Stomach (tissue), 19 donors: ENCODE data around the gene FAM89B. TPM values are rescaled to one million over a fixed set of nuclear protein-coding genes. Genes with fewer than 3 reads are reported as not detected.
"Not testable (repeated sequence)": the region's sequence is repeated elsewhere in the genome, so short reads cannot be mapped to it uniquely, and the experiment has no call there.

Experiments
- DNase-seq, 2 donors: peaks; one replicate each; pipeline versions ENCODE4 v3.0.0 to v3.0.0-alpha.2; 2013 to 2019
- H3K27ac ChIP-seq, 5 donors: fragments of 200-600 bp in 4 of 5; sonication (generic) in 4 of 5; one replicate each; pipeline ENCODE4 v1.5.1; 2013 to 2019; ENCODE audit warnings: mild to moderate bottlenecking in 1 of 5, moderate library complexity in 1 of 5
- H3K27me3 ChIP-seq, 3 donors: fragments of 200-600 bp; sonication (generic); one replicate each; pipeline ENCODE4 v1.5.1; 2017 to 2019; ENCODE audit warnings: mixed run types in 1 of 3
- H3K36me3 ChIP-seq, 4 donors: fragments of 200-600 bp; sonication (generic); 1 replicate in 3 of 4; 2 replicates in 1 of 4; pipeline ENCODE4 v1.5.1; 2016 to 2019
- H3K4me1 ChIP-seq, 4 donors: fragments of 200-600 bp; sonication (generic); one replicate each; pipeline ENCODE4 v1.5.1; 2016 to 2019
- H3K4me3 ChIP-seq, 4 donors: fragments of 200-600 bp; sonication (generic) in 3 of 4; one replicate each; pipeline ENCODE4 v1.5.1; 2016 to 2019; ENCODE audit warnings: mild to moderate bottlenecking in 1 of 4
- H3K9me3 ChIP-seq, 4 donors: fragments of 200-600 bp; sonication (generic); one replicate each; pipeline ENCODE4 v1.5.1; 2016 to 2019
- EP300 ChIP-seq: sonication (generic); formaldehyde crosslinking; IDR thresholded peaks from one replicate; pipeline ENCODE4 v1.6.1; 2017; ENCODE audit warnings: antibody characterized with exemption
- POLR2A ChIP-seq, 4 donors: fragments of 450-650 bp; IDR thresholded peaks; one replicate each; pipeline ENCODE4 v1.6.1; 2016; ENCODE audit warnings: antibody characterized with exemption in 4 of 4, control low read depth in 2 of 4, mild to moderate bottlenecking in 1 of 4, moderate library complexity in 1 of 4
- POLR2AphosphoS5 ChIP-seq, 3 donors: sonication (generic); formaldehyde crosslinking; IDR thresholded peaks; one replicate each; pipeline ENCODE4 v1.6.1; 2016; ENCODE audit warnings: antibody characterized with exemption in 3 of 3
- WGBS, 5 donors: extraction: QIAGEN DNeasy Blood & Tissue Kit in 3 of 5; methylation state at CpG; one replicate each; pipeline versions ENCODE4 v1.1.5 to v1.1.7; 2013 to 2018; 5-methylcytosine and 5-hydroxymethylcytosine counted together
- intact Hi-C: fragments of 100-400 bp; cut with DNase I; formaldehyde crosslinking; loops from one replicate; pipeline ENCODE4 v1.15.1; 2023; ENCODE audit warnings: low total_unique reads
- long read RNA-seq, 10 donors: transcript quantifications; one replicate each; lab custom pipeline, GENCODE V29; 2026
- polyA plus RNA-seq, 3 donors: library from polyadenylated mRNA; stranded (reverse); fragments of 200-250 nt; gene quantifications; one replicate each; pipeline ENCODE4 v1.2.3, GENCODE V29; 2013
- total RNA-seq, 5 donors: library from RNA; depleted of rRNA; stranded (reverse); fragments of >200 nt; gene quantifications; one replicate each; pipeline versions ENCODE4 v1.1.0 to v1.2.3, GENCODE V29; 2014 to 2016
- TF ChIP-seq, protein P1 (sequence below), 7 experiments: fragments of 450-650 bp in 4 of 7; fragments of 200-600 bp in 3 of 7; sonication (generic) in 3 of 7; IDR thresholded peaks; one replicate each; pipeline ENCODE4 v1.5.1; 2016 to 2019; ENCODE audit warnings: antibody characterized with exemption in 7 of 7, control low read depth in 2 of 7, mild to moderate bottlenecking in 1 of 7
- donor health status: healthy with polysubstance abuse.
- donor health status: Bipolar disorder and iron deficiency.
- donor health status: healthy.

The FAM89B gene
- total RNA-seq (10 to 100 TPM in 4 of 5 donors, 1 to 10 TPM in 1; 3.9 to 57.8 (median 48.1) TPM), polyA plus RNA-seq (10 to 100 TPM; 63.4 to 68.2 (median 65.1) TPM)
- long read RNA-seq, donor 1, partial matches to known transcripts = 0 of 8 reads
- long read RNA-seq, donor 1, other reads (novel, unspliced or antisense) = 0 of 8 reads
- long read RNA-seq, donor 2, transcript FAM89B-202 (2 exons, 1,337 nt) = minor isoform, 9 of 25 reads
- long read RNA-seq, donor 2, transcript FAM89B-203 (2 exons, 1,263 nt) = major isoform, 16 of 25 reads
- long read RNA-seq, donor 2, partial matches to known transcripts = 0 of 25 reads
- long read RNA-seq, donor 2, other reads (novel, unspliced or antisense) = 0 of 25 reads
- long read RNA-seq, donor 3, transcript FAM89B-203 (2 exons, 1,263 nt) = major isoform, 5 of 7 reads
- long read RNA-seq, donor 3, partial matches to known transcripts = 0 of 7 reads
- long read RNA-seq, donor 3, other reads (novel, unspliced or antisense) = 0 of 7 reads
- long read RNA-seq, donor 4, partial matches to known transcripts = 0 of 1 reads
- long read RNA-seq, donor 4, other reads (novel, unspliced or antisense) = 0 of 1 reads
- long read RNA-seq, donor 5, transcript FAM89B-203 (2 exons, 1,263 nt) = major isoform, 18 of 49 reads
- long read RNA-seq, donor 5, transcript FAM89B-202 (2 exons, 1,337 nt) = minor isoform, 12 of 49 reads
- long read RNA-seq, donor 5, partial matches to known transcripts = 16 of 49 reads
- long read RNA-seq, donor 5, other reads (novel, unspliced or antisense) = 0 of 49 reads
- long read RNA-seq, donor 6, transcript FAM89B-201 (2 exons, 1,409 nt) = minor isoform, 6 of 74 reads
- long read RNA-seq, donor 6, transcript FAM89B-203 (2 exons, 1,263 nt) = major isoform, 44 of 74 reads
- long read RNA-seq, donor 6, transcript FAM89B-202 (2 exons, 1,337 nt) = minor isoform, 24 of 74 reads
- long read RNA-seq, donor 6, partial matches to known transcripts = 0 of 74 reads
- long read RNA-seq, donor 6, other reads (novel, unspliced or antisense) = 0 of 74 reads
- long read RNA-seq, donor 7, transcript FAM89B-203 (2 exons, 1,263 nt) = major isoform, 22 of 47 reads
- long read RNA-seq, donor 7, transcript FAM89B-202 (2 exons, 1,337 nt) = minor isoform, 21 of 47 reads
- long read RNA-seq, donor 7, partial matches to known transcripts = 0 of 47 reads
- long read RNA-seq, donor 7, other reads (novel, unspliced or antisense) = 0 of 47 reads
- long read RNA-seq, donor 8, transcript FAM89B-203 (2 exons, 1,263 nt) = major isoform, 10 of 20 reads
- long read RNA-seq, donor 8, transcript FAM89B-202 (2 exons, 1,337 nt) = minor isoform, 9 of 20 reads
- long read RNA-seq, donor 8, partial matches to known transcripts = 0 of 20 reads
- long read RNA-seq, donor 8, other reads (novel, unspliced or antisense) = 0 of 20 reads
- long read RNA-seq, donor 9, transcript FAM89B-203 (2 exons, 1,263 nt) = major isoform, 14 of 19 reads
- long read RNA-seq, donor 9, transcript FAM89B-202 (2 exons, 1,337 nt) = minor isoform, 5 of 19 reads
- long read RNA-seq, donor 9, partial matches to known transcripts = 0 of 19 reads
- long read RNA-seq, donor 9, other reads (novel, unspliced or antisense) = 0 of 19 reads
- long read RNA-seq, donor 10, transcript FAM89B-203 (2 exons, 1,263 nt) = major isoform, 9 of 14 reads
- long read RNA-seq, donor 10, transcript FAM89B-202 (2 exons, 1,337 nt) = minor isoform, 5 of 14 reads
- long read RNA-seq, donor 10, partial matches to known transcripts = 0 of 14 reads
- long read RNA-seq, donor 10, other reads (novel, unspliced or antisense) = 0 of 14 reads

DNA sequence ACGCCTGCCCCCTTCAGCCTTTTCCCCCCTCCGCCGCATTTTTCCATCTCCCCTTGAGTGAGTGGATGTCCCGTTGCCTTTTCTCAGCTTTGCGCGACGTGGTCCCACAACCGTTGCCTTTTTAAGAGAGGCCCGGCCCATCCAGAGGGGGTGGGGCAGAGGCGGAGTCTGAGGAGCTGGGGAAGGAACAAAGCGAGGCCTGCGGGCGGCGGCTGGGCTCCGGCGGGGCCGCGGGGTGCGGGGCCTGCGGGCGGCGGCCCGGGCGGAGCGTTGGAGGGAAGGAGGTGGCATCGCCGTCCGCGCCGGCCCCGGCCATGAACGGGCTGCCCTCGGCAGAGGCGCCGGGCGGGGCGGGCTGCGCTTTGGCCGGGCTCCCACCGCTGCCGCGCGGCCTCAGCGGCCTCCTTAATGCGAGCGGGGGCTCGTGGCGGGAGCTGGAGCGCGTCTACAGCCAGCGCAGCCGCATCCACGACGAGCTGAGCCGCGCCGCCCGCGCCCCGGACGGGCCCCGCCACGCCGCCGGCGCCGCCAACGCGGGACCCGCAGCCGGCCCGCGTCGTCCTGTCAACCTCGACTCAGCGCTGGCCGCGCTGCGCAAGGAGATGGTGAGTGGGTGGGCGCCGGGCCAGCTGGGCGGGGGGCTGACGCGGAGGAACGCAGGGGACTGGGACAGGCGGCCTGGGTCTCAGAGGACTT is at the start of gene FAM89B:
Gene FAM89B, plus strand, starts transcription at position 183 of the 696 bp plus-strand sequence. Its CDS starts 132 bp downstream, at position 315.
- Histone ChIP-seq H3K4me1 (peaks cover 69 to 83% (median 82%) of the 10 kb centered on the region in 4 donors), H3K4me3 (peak within 1 kb of the TSS; percentile 75 to 89 (median 80)), H3K27ac (peak within 1 kb of the TSS; percentile 84 to 97 (median 95)), H3K9me3 (no peaks in the 10 kb centered on the region), H3K36me3 (peaks cover 0 to 10% (median 0%) of the 10 kb centered on the region in 4 donors), H3K27me3 (no peaks in the 10 kb centered on the region)
- WGBS, 5 donors = 0 to 1% (median 1%) methylated on average over 16 to 86 of the region's 86 CpGs
- intact Hi-C loops = no loop called here
- TF ChIP-seq POLR2A (IDR thresholded peaks at IDR 0.05) (no peak), POLR2AphosphoS5 (IDR thresholded peaks at IDR 0.05) (peak in 2 of 3 donors; percentile 40 to 74), EP300 (no peak)
- TF ChIP-seq, protein P1, sequence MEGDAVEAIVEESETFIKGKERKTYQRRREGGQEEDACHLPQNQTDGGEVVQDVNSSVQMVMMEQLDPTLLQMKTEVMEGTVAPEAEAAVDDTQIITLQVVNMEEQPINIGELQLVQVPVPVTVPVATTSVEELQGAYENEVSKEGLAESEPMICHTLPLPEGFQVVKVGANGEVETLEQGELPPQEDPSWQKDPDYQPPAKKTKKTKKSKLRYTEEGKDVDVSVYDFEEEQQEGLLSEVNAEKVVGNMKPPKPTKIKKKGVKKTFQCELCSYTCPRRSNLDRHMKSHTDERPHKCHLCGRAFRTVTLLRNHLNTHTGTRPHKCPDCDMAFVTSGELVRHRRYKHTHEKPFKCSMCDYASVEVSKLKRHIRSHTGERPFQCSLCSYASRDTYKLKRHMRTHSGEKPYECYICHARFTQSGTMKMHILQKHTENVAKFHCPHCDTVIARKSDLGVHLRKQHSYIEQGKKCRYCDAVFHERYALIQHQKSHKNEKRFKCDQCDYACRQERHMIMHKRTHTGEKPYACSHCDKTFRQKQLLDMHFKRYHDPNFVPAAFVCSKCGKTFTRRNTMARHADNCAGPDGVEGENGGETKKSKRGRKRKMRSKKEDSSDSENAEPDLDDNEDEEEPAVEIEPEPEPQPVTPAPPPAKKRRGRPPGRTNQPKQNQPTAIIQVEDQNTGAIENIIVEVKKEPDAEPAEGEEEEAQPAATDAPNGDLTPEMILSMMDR (IDR thresholded peaks at IDR 0.05) = peak in 1 of 7 experiments; percentile 1
- peak; percentile 93 to 96 for DNase-seq

DNA sequence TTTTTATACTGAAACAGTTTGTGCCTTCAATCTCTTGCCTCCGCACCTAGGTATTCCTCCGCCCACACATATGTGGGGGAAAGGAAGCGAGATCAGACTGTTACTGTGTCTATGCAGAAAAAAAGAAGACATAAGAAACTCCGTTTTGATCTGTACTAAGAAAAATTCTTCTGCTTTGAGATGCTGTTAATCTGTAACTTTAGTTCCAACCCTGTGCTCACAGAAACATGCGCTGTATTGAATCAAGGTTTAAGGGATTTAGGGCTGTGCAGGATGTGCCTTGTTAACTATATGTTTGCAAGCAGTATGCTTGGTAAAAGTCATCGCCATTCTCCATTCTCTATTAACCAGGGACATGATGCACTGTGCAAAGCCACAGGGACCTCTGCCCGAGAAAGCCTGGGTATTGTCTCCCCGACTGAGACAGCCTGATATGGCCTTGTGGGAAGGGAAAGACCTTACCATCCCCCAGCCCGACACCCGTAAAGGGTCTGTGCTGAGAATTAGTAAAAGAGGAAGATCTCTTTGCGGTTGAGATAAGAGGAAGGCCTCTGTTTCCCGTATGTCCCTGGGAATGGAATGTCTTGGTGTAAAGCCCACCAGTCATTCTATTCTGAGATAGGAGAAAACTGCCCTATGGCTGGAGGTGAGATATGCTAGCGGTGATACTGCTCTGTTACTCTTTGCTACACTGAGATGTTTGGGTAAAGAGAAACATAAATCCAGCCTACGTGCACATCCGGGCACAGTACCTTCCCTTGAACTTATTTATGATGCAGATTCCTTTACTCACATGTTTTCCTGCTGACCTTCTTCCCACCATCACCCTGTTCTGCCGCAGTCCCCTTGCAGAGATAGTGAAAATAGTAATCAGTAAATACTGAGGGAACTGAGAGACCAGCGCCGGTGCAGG is 49.4 kb upstream of the FAM89B start:
- H3K9me3 ChIP-seq, intact Hi-C loops, H3K27me3 ChIP-seq, H3K4me3 ChIP-seq: not testable (repeated sequence)
- H3K36me3 ChIP-seq = peaks cover 15 to 19% (median 18%) of the 10 kb centered on the region in 4 donors
- 52 to 70% (median 61%) methylated on average over 18 of the region's 18 CpGs for WGBS, 5 donors
- H3K27ac ChIP-seq = peak overlapping the region in 3 of 5 donors; percentile 88 to 95 (median 91)
- peaks cover 21 to 42% (median 33%) of the 10 kb centered on the region in 4 donors for H3K4me1 ChIP-seq
- DNase-seq = peak in 1 of 2 donors; percentile 24

DNA sequence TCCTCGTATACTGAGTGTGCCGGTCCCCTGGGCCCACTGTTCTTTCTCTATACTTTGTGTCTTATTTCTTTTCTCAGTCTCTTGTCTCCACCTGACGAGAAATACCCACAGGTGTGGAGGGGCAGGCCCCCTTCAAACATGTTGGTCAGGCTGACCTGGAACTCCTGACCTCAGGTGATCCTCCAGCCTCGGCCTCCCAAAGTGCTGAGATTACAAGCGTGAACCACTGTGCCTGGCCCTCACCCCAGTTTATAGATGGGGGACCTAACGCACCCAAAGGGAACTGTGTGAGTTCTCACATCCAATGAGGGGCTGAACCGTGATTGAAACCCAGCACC is 48.7 kb upstream of the FAM89B start:
- H3K9me3 ChIP-seq, DNase-seq, H3K27me3 ChIP-seq, intact Hi-C loops, H3K4me3 ChIP-seq: not testable (repeated sequence)
- Histone ChIP-seq H3K4me1 (peaks cover 21 to 46% (median 33%) of the 10 kb centered on the region in 4 donors), H3K36me3 (peaks cover 16 to 25% (median 24%) of the 10 kb centered on the region in 4 donors), H3K27ac (peak overlapping the region in 3 of 5 donors; percentile 88 to 95 (median 91))
- 77 to 95% (median 90%) methylated on average over 7 of the region's 7 CpGs for WGBS, 5 donors
